ENCODE measurements around the gene SMTNL1. TPM values are rescaled to one million over a fixed set of nuclear protein-coding genes. Genes with fewer than 3 reads are reported as not detected.

Gene SMTNL1
- total and polyA plus RNA-seq, 9 of the 15 experiments (the other 6 are each of a cell fraction or from before 2014, with no cell fraction given): not detected

- H3K4me3 ChIP-seq: no peak overlapping the region
- ATAC-seq (no peak), FAIRE-seq (no peak), DNase-seq (ENCODE audit: extremely low read depth in 1 of 4, low spot score in 3 of 4) (no peak)
- no peak overlapping the region for H3K27ac ChIP-seq (ENCODE audit: extremely low read depth, low read depth, low read length)
- peaks cover 23 to 26% of the 10 kb centered on the region in 2 experiments for H3K4me1 ChIP-seq (replicated peaks in 1 of 2; ENCODE audit: control insufficient read depth in 2 of 2, insufficient read depth in 2 of 2, low read length in 2 of 2)
- peaks cover 27% of the 10 kb centered on the region for H4K20me1 ChIP-seq (replicated peaks; ENCODE audit: control insufficient read depth, insufficient read depth, low read length)
- intact Hi-C loops (cut with micrococcal nuclease) (no loop called here), in situ Hi-C loops (cut with MboI) (no loop called here)
- no peak overlapping the region for H3K9ac ChIP-seq (ENCODE audit: insufficient read depth in 1 of 2, low read depth in 2 of 2, low read length in 2 of 2)
- BruUV-seq (replicated peaks): no TSS peak
- ChIA-PET CTCF (ENCODE audit: low intra/inter-chr PET ratio) (interaction anchor here (0.5 kb wide), 1 partner anchor 19 kb away, joined by 3 read pairs; no protein-coding TSS in a partner anchor), POLR2A (interaction anchor here (0.6 to 1.2 kb wide), 3 partner anchors 15 to 190 kb away, joined by 3 to 6 read pairs (median 3); no protein-coding TSS in a partner anchor)
- H3K9me1 ChIP-seq (ENCODE audit: control insufficient read depth, insufficient read depth, low read length): no peaks in the 10 kb centered on the region
- no peaks in the 10 kb centered on the region for H3K9me3 ChIP-seq (replicated peaks; ENCODE audit: control insufficient read depth, insufficient read depth, low read depth, low read length)
- no peak overlapping the region for H2AFZ ChIP-seq (ENCODE audit: low read depth, low read length)
- TF ChIP-seq IFI16 (CRISPR knock-in tag; IDR thresholded peaks at IDR 0.05): no peak
- no peak for TF ChIP-seq GTF2B (IDR thresholded peaks at IDR 0.05; ENCODE audit: extremely low read depth, insufficient read length)
- no peak for TF ChIP-seq ZNF76 (CRISPR knock-in tag; IDR thresholded peaks at IDR 0.05; ENCODE audit: borderline replicate concordance)
- no peak for TF ChIP-seq ZNF57 (CRISPR knock-in tag; IDR thresholded peaks at IDR 0.05)
- TF ChIP-seq RBM15 (IDR thresholded peaks at IDR 0.05; ENCODE audit: insufficient read depth, low read length): no peak
- no peak for TF ChIP-seq BRD9 (IDR thresholded peaks at IDR 0.05; ENCODE audit: low read depth, partially characterized antibody)
- TF ChIP-seq ZNF134 (CRISPR knock-in tag; conservative IDR thresholded peaks at IDR 0.05): no peak
- TF ChIP-seq LEF1 (IDR thresholded peaks at IDR 0.05): no peak
- TF ChIP-seq ZNF133 (CRISPR knock-in tag; IDR thresholded peaks at IDR 0.05): no peak
- TF ChIP-seq ZSCAN29 (IDR thresholded peaks at IDR 0.05): no peak
- TF ChIP-seq DPF2 (IDR thresholded peaks at IDR 0.05): no peak
- TF ChIP-seq POLR2AphosphoS5 (IDR thresholded peaks at IDR 0.05; ENCODE audit: control insufficient read depth, insufficient read depth, low read depth, low read length): no peak
- H3K36me3 ChIP-seq (ENCODE audit: control insufficient read depth, insufficient read depth, low read length): peaks cover 79% of the 10 kb centered on the region
- H3K27me3 ChIP-seq (ENCODE audit: control insufficient read depth in 2 of 2, insufficient read depth in 2 of 2, low read length in 2 of 2): no peaks in the 10 kb centered on the region
- 0 out of 3 replicates have a peak, but pooled peaks cover 3% of the 10 kb centered on the region for H3K79me2 ChIP-seq (ENCODE audit: control insufficient read depth, insufficient read depth, low read length)
- WGBS (ENCODE audit: insufficient coverage, low coverage, missing lambda C conversion rate): 91% methylated on average over 15 of the region's 15 CpGs
- H3K4me2 ChIP-seq (ENCODE audit: insufficient read depth, low read length): no peak overlapping the region
Measured at GRCh38 chr11:57497303-57498247, 39.8 kb upstream of the SMTNL1 start.

All from K562 (cell line).